ENCODE measurements around the gene CES3.

CES3 gene

GRCh38 chr16:67023689-67024088, 62.6 kb downstream of the CES3 start:
- no peak for TF ChIP-seq CTCF (conservative IDR thresholded peaks at IDR 0.05; ENCODE audit: low read depth, low read length)

More at GRCh38 chr16:67023689-67024088, 62.6 kb downstream of the CES3 start:
- DNase-seq (ENCODE audit: low read depth) = no peak
- H3K4me3 ChIP-seq (ENCODE audit: low read depth, low read length) = no peak overlapping the region

Data from choroid plexus epithelial cell (primary cell).